Glutamatergic neuron (in vitro differentiated cells): Measurements from ENCODE around the gene HOXB3. TPM values are rescaled to one million over a fixed set of nuclear protein-coding genes. Genes with fewer than 3 reads are reported as not detected.

Experiments used
- DNase-seq: peaks from one replicate; pipeline ENCODE4 v3.0.0; 2022
- H3K27ac Mint-ChIP-seq: one replicate; pipeline ENCODE4 v1.8.0; 2020; ENCODE audit warnings: mild to moderate bottlenecking, mixed read lengths, inconsistent platforms; ENCODE audit not compliant: unreplicated experiment
- H3K27me3 Mint-ChIP-seq: one replicate; pipeline ENCODE4 v1.8.0; 2020; ENCODE audit warnings: mild to moderate bottlenecking, moderate library complexity, mixed read lengths, inconsistent platforms; ENCODE audit not compliant: unreplicated experiment
- H3K36me3 Mint-ChIP-seq: one replicate; pipeline ENCODE4 v1.8.0; 2020; ENCODE audit warnings: mild to moderate bottlenecking, mixed read lengths, inconsistent platforms; ENCODE audit not compliant: unreplicated experiment
- H3K4me1 Mint-ChIP-seq: one replicate; pipeline ENCODE4 v1.8.0; 2020; ENCODE audit warnings: mild to moderate bottlenecking, low read depth, mixed read lengths, inconsistent platforms; ENCODE audit not compliant: unreplicated experiment
- H3K4me3 Mint-ChIP-seq: one replicate; pipeline ENCODE4 v1.8.0; 2020; ENCODE audit warnings: mild to moderate bottlenecking, mixed read lengths, inconsistent platforms; ENCODE audit not compliant: unreplicated experiment
- H3K9me3 Mint-ChIP-seq: one replicate; pipeline ENCODE4 v1.8.0; 2020; ENCODE audit warnings: mild to moderate bottlenecking, moderate library complexity, mixed read lengths, inconsistent platforms; ENCODE audit not compliant: unreplicated experiment
- total RNA-seq: library from RNA; stranded (reverse); fragmentation: NEBNext Ultra II Directional; extraction: Animal tissue kit (Norgen Biotek cat#: 25700); gene quantifications from one replicate; pipeline ENCODE4 v1.2.1, GENCODE V29; 2021; ENCODE audit not compliant: unreplicated experiment
- TF ChIP-seq, protein P1 (sequence below): fragments of 200-600 bp; sonication (generic); IDR thresholded peaks from one replicate; pipeline ENCODE4 v1.5.0; 2021; ENCODE audit not compliant: partially characterized antibody, unreplicated experiment

Gene HOXB3
- total RNA-seq, 1 donor from 2014 or later, result not detected

DNA sequence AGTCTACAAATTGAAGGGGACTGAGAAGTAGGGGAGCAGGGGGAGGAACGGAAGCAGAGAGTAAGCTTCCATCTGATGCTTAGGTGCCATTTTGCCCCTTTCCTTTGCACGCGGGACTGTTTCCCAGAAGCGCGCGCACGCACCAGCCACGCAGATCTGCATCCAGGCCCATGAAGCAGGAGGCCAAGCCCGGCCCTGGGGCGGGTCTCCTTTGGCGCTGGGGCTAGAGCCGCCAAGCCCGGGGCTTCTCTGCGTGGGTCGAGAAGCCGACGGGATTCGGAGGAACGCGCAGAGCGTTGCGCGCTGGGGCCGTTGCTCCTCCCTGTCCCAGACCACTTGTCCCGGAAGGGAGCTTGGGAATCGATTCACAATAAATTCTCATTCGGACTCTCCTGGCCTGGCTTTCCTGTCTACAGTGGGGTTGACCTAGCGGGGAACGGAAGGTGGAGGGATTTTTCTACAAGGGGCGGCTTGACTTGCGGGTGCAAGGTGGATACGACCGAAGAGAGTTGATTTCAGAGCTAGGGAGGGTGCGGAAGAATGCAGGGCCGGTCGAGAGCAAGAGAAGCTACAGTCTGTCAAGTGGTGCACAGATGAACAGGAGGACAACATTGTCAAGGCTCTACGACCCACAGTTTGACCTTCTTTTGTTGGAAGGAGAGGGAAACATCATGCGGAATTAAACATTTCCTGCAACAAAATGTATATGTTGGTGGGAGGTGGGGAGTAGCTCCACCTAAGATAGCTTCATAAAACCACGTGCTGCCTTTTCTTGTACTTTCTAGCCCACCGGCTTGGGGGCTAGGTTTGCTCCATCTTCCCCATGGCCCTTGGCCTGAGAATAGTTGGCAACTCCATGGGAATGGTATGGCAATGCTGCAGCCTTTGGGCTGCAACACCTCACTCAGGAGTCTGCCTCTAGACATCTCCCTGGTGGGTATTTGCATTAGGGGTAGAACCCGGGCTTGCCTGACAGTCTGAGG is 31.7 kb upstream of the HOXB3 start:
- Mint-ChIP-seq H3K4me3 (no peak overlapping the region), H3K36me3 (no peaks in the 10 kb centered on the region), H3K4me1 (peaks cover 3% of the 10 kb centered on the region), H3K9me3 (peaks cover 16% of the 10 kb centered on the region), H3K27ac (no peak overlapping the region), H3K27me3 (peaks cover 46% of the 10 kb centered on the region)
- DNase-seq, result no peak
- TF ChIP-seq, protein P1, sequence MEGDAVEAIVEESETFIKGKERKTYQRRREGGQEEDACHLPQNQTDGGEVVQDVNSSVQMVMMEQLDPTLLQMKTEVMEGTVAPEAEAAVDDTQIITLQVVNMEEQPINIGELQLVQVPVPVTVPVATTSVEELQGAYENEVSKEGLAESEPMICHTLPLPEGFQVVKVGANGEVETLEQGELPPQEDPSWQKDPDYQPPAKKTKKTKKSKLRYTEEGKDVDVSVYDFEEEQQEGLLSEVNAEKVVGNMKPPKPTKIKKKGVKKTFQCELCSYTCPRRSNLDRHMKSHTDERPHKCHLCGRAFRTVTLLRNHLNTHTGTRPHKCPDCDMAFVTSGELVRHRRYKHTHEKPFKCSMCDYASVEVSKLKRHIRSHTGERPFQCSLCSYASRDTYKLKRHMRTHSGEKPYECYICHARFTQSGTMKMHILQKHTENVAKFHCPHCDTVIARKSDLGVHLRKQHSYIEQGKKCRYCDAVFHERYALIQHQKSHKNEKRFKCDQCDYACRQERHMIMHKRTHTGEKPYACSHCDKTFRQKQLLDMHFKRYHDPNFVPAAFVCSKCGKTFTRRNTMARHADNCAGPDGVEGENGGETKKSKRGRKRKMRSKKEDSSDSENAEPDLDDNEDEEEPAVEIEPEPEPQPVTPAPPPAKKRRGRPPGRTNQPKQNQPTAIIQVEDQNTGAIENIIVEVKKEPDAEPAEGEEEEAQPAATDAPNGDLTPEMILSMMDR, result no peak

DNA sequence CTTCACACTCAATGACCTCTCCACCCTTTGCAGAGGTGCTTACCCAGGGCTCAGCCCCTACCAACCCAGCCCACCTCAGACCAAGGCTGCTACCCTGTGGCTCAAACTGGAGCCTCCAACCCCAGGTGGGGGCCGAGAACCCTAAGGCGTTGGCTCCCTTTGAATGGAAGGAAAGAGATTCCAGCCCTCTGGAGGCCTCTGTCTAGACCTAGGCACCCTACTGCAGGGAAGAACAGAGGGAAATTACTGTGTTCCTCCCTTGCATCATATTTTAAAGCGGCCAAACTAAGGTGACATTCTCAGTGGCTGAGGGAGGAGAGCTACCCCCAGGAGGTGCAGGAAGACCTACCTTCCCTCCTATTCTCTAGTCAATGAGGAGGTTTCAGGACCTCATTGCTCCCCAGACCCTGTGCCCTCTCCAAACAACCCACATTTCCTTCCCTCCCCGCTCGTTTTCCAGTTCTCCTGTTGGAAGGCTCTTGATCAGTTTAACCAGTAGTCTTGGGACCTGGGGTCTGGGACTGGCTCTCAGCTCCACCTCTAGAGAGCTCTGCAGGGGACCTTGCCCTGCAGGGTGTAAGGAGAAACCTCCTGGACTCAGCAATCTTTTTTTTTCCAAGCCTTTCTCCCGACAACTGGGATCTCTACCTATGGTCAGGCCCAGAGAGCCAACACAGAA is 30.6 kb upstream of the HOXB3 start:
- H3K27ac Mint-ChIP-seq, result no peak overlapping the region
- TF ChIP-seq, protein P1, result no peak
- peaks cover 51% of the 10 kb centered on the region for H3K27me3 Mint-ChIP-seq
- no peaks in the 10 kb centered on the region for H3K36me3 Mint-ChIP-seq
- H3K4me1 Mint-ChIP-seq, result peaks cover 3% of the 10 kb centered on the region
- DNase-seq, result no peak
- H3K4me3 Mint-ChIP-seq, result no peak overlapping the region
- peaks cover 16% of the 10 kb centered on the region for H3K9me3 Mint-ChIP-seq

DNA sequence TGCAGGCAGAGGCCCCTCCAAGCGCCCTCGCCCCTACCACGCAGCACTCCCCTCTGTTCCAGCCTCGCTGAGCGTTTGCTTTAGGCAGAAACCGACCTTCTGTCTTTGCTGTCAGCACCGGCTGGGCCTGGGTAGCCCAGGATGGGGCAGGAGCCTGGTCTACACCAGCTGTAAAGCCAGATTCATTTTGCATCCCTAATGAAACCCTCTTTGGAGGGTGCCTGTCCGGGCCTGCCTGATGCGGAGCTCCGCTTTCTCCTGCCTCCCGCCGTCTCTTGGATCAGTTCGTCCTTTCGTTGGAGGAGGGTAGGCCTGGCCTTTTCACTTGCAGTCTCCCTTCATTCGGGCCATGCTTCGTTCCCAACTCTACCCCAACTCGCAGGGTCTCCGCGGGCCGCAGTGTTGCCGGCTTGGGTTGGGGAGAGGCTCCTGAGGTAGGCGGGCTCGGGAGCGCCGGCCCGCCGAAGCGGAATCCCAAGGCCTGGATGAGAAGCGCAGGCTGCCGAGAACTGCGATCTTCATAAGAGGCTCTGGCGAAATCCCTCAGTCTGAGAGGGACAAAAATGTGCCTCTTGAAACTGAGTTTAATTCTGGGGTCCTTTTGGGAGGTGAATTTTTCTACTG is 29.9 kb upstream of the HOXB3 start:
- H3K36me3 Mint-ChIP-seq, result no peaks in the 10 kb centered on the region
- H3K4me1 Mint-ChIP-seq, result peaks cover 3% of the 10 kb centered on the region
- peaks cover 55% of the 10 kb centered on the region for H3K27me3 Mint-ChIP-seq
- H3K9me3 Mint-ChIP-seq, result peaks cover 16% of the 10 kb centered on the region
- TF ChIP-seq, protein P1, result no peak
- DNase-seq, result no peak
- H3K27ac Mint-ChIP-seq, result no peak overlapping the region
- H3K4me3 Mint-ChIP-seq, result peak overlapping the region; percentile 68

DNA sequence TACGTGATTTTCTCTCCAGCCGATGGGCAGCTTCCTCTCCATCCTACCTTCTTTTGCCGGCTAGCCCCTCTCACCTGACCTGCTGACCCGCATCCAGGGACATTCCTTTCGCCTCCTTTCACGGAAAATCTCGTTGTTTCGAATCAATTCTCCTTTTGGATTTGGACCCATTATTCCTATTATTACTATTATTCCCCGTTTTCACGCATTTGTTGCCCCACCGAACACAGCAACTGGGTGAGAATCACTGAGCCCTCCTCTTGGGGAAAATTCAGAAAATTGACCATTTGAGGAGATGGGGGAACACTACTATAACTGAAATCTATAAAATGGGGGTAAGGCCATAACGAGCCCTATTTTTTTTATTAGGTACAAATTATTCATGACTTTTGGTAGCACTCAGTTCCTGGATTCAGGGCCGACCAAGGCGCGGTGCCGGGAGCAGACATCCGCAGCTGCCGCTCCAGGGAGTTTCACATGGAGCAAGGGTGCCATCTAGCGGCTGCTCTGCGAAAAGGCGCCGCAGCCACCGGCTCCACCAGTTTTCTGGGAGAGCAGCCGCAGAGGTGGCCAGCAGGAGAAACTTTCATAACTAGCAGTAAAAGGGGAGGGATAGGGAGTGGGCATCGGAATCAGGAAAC is 28.3 kb upstream of the HOXB3 start:
- peak; percentile 88 for DNase-seq
- Mint-ChIP-seq H3K9me3 (peaks cover 14% of the 10 kb centered on the region), H3K27me3 (peaks cover 58% of the 10 kb centered on the region), H3K4me3 (peak overlapping the region; percentile 65), H3K27ac (no peak overlapping the region), H3K36me3 (no peaks in the 10 kb centered on the region), H3K4me1 (peaks cover 4% of the 10 kb centered on the region)
- TF ChIP-seq, protein P1, result peak; percentile 97
